ENCODE measurements around the gene SARS1.

The SARS1 gene

GRCh38 chr1:109251277-109252166, 37.8 kb downstream of the SARS1 start:
- FAIRE-seq = no peak

- FAIRE-seq = no peak
Measured at GRCh38 chr1:109252167-109252892, 38.6 kb downstream of the SARS1 start.

DNA sequence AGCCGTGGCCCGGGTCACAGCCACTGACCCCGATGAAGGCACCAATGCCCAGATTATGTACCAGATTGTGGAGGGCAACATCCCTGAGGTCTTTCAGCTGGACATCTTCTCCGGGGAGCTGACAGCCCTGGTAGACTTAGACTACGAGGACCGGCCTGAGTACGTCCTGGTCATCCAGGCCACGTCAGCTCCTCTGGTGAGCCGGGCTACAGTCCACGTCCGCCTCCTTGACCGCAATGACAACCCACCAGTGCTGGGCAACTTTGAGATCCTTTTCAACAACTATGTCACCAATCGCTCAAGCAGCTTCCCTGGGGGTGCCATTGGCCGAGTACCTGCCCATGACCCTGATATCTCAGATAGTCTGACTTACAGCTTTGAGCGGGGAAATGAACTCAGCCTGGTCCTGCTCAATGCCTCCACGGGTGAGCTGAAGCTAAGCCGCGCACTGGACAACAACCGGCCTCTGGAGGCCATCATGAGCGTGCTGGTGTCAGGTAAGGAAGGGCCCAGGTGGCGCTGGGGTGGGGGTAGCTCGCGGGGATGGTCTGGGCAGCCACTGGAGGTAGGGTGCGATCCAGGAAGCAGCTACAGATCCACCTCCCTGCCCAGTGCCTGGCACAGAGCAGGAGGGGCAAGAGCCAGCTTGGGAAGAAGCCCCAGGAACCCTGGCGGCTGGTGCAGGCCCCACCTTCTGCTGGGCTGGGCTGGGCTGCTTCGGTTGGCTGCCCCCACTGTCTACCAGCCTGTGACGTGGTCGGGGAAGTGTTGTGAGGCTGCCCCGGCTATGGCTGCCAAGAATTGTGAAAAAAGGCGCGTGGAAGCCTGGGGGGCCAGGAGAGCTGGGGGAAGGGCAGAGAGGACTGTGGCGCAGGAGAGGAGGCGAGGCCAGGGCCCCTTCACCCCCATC, 39.4 kb downstream of the SARS1 start:
- FAIRE-seq = no peak

DNA sequence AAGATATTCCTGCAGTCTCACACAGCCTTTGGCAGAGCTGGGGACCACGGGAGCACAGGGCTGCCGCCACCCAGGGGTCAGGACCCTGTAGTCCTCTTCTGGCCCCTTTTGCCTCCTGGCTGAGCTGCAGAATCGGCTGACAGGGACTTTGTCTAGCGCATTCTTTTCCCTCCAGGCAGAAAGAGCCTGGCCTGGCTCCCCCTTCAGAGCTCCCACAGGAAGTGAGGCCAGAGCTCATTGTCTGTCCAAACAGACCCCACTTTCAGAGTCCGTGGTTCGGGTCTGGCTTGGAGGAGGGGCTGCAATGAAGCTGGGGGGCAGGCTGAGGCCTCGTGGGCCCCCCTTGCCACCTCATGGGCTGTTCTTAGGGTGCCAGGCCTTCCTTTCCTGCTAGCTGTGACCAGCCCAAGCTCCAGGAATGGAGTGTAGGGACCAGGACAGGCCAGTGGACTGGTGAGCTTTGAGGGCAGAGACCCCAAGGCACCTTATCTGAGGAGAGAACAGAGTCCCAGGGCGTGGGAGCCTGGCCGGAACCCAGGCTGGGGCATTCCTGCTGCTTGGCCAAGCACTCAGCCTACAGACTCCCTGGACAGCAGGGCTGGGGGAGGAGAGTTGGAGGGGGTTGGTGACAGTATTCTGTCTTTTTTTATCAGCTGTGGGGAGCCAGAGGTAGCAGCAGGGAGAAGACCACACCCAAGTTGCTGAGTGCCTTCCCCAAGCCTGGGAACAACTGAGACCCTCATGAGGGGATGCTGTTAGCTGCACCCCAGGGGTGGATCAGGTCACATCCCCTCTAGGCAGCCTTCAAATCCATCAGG, 40.3 kb downstream of the SARS1 start:
- no peak for FAIRE-seq

DNA sequence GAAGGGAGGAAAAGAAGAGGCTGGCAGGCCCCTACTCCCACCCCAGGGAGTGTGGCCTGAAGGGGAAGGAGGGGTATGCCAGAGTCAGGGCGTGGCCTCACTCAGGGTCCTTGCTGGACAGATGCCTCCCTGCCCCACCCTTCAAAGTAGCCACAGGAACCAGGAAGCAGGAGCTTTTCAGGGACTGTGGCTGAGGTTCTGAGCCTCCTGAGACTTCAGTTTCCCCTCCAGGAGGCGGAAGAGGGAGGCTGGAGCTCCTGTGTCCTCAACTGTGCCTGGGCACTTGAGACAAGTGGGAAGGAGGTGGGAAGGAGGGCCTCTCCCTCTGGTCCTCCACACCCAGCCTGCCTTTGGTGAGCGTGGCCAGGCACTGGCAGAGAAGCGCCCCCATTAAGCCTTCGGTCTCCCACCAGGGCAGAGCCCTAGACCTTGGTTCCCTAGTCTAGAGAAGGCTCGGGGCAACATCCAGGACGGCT, 40.9 kb downstream of the SARS1 start:
- no peak for FAIRE-seq

DNA sequence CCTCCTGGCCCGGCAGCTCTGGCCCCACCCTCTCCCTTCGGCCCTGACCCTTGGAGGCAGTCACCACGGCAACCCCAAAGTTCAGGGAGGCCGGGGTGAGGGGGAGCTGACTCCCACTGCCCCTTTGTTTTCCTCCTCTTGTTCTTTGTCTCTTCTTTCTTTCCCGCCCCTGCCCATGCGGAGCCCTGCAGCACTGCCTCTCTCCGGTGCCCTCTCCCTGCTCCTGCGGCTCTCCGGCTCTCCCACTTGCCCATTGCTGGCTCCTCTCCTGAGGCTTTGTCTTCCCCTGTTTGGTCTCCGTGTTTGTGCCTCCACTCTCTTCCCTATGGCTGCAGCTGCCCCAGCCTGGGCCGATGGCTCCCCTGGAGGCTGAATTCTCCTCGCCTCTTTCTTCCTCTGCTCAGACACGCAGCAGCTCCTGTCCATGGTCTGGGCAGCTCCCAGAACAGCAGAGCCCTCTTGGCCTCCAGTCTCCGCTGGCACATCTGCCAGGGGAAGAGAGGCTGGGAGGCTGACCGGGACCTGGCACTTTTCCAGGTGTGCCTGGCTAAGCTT, 41.5 kb downstream of the SARS1 start:
- no peak for FAIRE-seq

DNA sequence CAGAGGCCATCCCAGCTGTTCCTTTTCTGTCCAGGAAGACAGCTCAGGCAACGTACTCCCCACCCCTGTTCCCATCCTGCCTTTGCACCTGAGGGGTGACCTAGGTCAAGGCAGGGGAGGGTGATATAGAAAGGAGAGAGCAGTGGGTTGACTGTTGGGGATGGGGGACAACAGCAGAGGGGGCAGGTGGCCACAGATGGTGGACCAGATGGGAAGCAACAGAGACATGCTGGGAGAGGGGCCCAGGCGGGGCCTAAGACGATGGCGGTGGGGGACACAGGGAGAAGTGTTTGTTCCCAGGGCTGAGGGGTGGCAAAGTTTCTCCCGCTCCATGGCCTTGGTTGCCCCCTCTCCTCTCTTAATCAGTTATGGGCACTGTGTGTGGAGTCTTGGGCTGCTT, 42.0 kb downstream of the SARS1 start:
- no peak for FAIRE-seq

- FAIRE-seq = no peak
Measured at GRCh38 chr1:109256085-109256484, 42.4 kb downstream of the SARS1 start.

- no peak for FAIRE-seq
Measured at GRCh38 chr1:109256971-109257681, 43.4 kb downstream of the SARS1 start.

DNA sequence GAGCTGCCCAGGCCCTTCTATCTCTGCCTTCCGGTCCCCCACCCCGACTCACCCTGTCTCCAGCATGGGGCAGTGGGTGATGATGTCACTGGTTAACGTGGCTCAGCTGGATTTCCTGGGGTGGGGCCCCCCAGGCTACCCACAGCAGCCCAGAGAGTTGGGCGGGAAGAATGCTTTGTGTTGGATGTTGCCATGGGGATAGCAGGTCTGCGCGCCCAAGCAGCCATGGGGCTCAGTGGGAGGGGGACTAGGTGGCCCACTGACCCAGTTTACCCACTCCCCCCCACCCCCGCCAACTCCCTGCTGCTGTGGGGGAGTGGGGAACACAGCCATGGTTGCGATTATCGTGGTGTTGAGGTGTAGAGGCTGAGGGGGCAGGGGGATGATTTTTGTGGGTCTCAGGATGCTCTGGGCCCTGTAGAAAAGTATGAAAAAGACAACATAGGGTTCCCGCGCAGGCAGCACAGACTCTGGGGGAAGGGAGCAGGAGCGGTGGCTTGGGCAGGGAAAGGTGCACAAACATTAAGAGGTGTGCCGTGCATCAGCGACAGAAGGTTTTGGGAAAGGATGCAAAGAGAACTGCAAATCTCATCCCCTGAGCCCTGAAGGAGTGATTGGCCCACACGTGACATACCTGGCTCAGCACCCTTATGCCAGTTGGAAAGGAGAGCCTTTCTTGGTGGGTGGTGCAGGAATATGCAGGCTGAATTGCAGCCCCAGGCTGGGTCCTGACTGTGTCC, 44.1 kb downstream of the SARS1 start:
- no peak for FAIRE-seq

DNA sequence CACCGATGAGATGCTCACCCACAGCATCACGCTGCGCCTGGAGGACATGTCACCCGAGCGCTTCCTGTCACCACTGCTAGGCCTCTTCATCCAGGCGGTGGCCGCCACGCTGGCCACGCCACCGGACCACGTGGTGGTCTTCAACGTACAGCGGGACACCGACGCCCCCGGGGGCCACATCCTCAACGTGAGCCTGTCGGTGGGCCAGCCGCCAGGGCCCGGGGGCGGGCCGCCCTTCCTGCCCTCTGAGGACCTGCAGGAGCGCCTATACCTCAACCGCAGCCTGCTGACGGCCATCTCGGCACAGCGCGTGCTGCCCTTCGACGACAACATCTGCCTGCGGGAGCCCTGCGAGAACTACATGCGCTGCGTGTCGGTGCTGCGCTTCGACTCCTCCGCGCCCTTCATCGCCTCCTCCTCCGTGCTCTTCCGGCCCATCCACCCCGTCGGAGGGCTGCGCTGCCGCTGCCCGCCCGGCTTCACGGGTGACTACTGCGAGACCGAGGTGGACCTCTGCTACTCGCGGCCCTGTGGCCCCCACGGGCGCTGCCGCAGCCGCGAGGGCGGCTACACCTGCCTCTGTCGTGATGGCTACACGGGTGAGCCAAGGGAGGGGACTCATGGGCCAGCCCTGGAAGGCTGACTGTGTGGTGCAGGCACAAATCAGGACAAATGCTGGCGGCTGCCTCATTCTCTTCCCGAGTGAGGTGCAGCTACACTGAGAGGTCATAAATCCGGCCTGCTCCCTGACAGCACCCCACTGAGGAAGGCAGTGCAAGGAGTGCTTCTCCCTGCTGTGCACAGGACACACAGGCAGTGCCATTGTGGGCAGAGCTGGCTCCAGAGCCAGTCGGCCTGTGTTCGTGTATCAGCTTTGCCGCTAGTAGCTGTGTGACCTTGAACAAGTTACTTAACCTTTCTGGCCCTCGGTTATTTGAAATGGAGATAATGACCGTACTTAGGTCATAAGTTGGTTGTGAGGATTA, 45.1 kb downstream of the SARS1 start:
- FAIRE-seq = no peak

DNA sequence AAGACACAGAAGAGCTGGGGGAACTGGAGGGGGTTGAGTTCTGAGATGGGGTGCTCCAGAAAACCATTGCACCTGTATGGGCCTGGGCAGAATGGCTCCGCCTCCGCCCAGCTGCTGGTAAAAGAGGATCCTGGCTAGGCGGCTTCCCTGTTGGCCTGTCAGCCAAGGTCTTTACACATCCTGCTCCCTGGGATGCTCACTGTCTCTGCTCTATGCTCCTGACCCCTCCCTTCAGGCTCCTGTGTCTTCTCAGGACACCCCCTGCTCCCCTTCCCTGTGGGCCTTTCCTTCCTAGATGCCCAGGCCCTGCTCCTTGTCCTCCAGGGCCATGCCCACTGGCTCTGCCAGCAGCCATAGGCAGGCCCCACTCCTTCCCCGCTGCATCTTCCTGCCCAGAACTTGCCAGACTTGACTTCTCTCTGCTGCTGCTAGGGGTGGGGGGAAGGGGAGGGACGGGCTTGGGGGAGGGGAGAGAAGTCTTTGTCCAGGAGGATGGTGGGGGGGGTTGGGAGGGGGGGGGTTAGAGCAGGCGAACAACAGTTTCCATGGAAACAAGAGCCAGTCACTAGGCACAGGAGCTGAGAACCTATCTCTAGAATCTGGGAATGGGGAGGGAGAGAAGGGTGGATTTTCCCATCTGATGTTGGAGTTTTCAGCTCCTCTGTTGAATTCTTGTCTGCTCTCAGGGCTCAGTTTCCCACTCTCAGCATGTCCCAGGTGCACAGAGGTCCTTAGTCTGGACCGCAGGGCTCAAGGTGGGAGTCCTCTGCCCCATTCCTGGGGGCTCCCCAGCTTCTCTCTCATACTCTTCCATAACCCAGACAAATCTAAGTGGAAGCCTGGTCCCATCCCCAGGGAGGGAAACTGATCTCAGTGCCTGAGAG, 46.2 kb downstream of the SARS1 start:
- no peak for FAIRE-seq

GRCh38 chr1:109261006-109261405, 47.3 kb downstream of the SARS1 start:
- FAIRE-seq = no peak

DNA sequence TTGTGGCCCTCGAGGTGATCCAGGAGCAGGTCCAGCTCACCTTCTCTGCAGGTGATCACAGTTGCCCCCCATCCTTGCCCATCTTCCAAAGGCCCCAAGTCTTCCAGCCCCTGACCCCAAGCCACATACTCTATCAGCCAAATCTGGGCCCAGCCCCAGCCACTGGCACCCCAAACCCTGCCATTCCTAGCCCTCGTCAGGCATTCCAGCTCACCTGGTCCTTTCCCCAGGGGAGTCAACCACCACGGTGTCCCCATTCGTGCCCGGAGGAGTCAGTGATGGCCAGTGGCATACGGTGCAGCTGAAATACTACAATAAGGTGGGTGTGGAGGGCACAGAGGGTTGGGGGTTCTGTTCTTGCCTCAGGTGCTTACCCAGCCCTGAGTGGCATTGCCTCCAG, 47.9 kb downstream of the SARS1 start:
- FAIRE-seq = no peak

DNA sequence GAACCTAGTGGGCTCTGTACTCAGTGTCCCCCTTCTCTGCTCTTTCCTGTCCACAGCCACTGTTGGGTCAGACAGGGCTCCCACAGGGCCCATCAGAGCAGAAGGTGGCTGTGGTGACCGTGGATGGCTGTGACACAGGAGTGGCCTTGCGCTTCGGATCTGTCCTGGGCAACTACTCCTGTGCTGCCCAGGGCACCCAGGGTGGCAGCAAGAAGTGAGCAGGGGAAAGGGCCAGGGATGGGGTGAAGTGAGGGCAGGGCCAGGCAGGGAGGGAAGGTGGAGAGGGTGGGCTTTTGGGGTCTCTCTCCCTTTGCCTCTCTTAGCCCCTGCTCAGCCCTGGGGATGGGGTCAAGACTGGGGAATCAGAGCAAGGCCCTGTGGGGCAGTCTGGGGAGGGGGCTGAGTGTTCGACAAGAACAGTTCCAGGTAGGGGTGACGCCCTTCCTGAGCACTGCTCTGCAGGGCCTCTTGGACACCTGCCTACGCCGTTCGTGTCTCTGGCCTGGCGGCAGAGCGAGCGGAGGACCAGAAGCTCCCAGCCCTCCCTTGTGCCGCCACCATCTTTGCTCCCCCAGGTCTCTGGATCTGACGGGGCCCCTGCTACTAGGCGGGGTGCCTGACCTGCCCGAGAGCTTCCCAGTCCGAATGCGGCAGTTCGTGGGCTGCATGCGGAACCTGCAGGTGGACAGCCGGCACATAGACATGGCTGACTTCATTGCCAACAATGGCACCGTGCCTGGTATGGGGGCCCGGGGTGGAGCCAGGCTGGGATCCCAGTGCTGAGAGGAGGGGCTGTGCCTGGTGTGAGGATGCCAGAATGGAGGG, 48.7 kb downstream of the SARS1 start:
- no peak for FAIRE-seq

DNA sequence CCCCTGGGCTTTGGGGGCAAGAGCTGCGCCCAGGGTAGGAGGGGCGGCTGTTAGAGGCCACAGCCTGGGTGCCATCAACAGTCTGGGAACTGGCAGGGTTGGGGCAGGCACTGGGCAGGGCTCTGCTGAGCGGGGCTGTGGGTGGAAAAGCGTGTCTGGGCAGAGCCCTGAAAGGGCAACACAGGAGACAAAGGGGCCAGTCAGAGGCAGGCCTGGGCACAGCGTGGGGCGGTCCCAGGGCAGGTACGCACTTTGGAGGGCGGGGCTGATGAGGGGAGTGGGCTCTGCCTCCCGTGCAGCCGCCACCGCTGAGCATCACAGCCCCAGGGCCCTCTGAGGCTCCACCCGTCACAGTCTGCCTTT, 49.5 kb downstream of the SARS1 start:
- no peak for FAIRE-seq

All from G401.6 (cell line).